ENCODE results near the gene TMEM150B. TPM values are rescaled to one million over a fixed set of nuclear protein-coding genes. Genes with fewer than 3 reads are reported as not detected.

Gene TMEM150B
- total RNA-seq, 1 experiment from 2014 or later, result not detected

DNA sequence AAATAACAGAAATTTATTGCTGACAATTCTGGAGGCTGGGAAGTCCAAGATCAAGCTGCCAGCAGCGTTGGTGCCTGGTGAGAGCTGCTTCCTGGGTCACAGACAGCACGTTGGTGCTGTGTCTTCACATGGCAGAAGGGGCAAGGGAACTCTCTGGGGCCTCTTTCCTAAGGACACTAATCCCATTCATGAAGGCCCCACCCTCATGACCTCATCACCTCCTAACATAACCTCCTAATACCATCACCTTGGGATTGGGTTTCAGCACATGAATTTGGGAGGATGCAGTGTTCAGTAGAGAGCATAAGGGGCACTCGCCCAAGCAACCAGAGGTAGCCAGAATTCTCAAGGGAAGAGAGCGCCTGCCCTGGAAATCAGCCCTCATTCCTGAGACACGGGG is 15.7 kb downstream of the TMEM150B start:
- intact Hi-C loops (cut with micrococcal nuclease; ENCODE audit: unreplicated experiment), result loop anchor here (10.0 kb wide), 1 partner anchor 75 kb away; the partner anchor contains the start of genes RPL28 and TMEM238
- no TSS peak for BruUV-seq (replicated peaks)
- ChIA-PET CTCF (no interaction called here), POLR2A (ENCODE audit: low non-redundant PET) (no interaction called here)
- H3K27me3 ChIP-seq (replicated peaks; ENCODE audit: insufficient read depth, low read depth, low read length, poor library complexity), result no peaks in the 10 kb centered on the region
- no peak for DNase-seq (ENCODE audit: low spot score)
- peaks cover 32% of the 10 kb centered on the region for H3K36me3 ChIP-seq (ENCODE audit: insufficient read depth, low read length, poor library complexity, severe bottlenecking)
- H3K9me3 ChIP-seq (ENCODE audit: low read depth, low read length, poor library complexity, severe bottlenecking), result no peaks in the 10 kb centered on the region
- no peaks in the 10 kb centered on the region for H3K4me1 ChIP-seq (ENCODE audit: insufficient read depth, low read length, poor library complexity, severe bottlenecking)
- TF ChIP-seq EZH2 (IDR thresholded peaks at IDR 0.05; ENCODE audit: borderline replicate concordance, low read depth, low read length, poor library complexity, severe bottlenecking), result no peak
- TF ChIP-seq, protein P1, sequence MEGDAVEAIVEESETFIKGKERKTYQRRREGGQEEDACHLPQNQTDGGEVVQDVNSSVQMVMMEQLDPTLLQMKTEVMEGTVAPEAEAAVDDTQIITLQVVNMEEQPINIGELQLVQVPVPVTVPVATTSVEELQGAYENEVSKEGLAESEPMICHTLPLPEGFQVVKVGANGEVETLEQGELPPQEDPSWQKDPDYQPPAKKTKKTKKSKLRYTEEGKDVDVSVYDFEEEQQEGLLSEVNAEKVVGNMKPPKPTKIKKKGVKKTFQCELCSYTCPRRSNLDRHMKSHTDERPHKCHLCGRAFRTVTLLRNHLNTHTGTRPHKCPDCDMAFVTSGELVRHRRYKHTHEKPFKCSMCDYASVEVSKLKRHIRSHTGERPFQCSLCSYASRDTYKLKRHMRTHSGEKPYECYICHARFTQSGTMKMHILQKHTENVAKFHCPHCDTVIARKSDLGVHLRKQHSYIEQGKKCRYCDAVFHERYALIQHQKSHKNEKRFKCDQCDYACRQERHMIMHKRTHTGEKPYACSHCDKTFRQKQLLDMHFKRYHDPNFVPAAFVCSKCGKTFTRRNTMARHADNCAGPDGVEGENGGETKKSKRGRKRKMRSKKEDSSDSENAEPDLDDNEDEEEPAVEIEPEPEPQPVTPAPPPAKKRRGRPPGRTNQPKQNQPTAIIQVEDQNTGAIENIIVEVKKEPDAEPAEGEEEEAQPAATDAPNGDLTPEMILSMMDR (conservative IDR thresholded peaks at IDR 0.05; ENCODE audit: low read depth, low read length), result no peak
- H3K27ac ChIP-seq (ENCODE audit: low read depth, low read length, poor library complexity, severe bottlenecking), result no peak overlapping the region
- H3K4me3 ChIP-seq (ENCODE audit: low read depth, low read length, poor library complexity, severe bottlenecking), result no peak overlapping the region

DNA sequence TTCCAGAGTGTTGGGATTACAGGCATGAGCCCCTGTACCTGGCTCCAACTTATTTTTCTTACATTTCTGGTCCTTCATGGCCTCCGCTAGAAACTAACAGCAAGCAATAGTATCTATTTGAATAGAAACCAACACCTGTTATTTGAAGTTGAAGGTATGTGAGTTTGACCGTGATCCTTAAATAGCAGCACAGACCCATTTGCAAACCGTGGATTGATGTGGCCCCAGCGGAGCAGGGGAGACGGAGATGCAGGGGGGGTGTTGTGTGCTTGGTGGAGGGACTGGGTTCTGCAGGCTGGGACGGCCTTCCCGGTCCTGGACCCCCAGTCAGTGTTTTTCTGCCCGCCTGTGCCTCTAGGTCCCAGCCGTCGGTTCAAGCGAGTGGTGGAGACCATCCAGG is 16.9 kb downstream of the TMEM150B start:
- Histone ChIP-seq H3K4me3 (ENCODE audit: low read depth, low read length, poor library complexity, severe bottlenecking) (no peak overlapping the region), H3K27me3 (replicated peaks; ENCODE audit: insufficient read depth, low read depth, low read length, poor library complexity) (no peaks in the 10 kb centered on the region), H3K4me1 (ENCODE audit: insufficient read depth, low read length, poor library complexity, severe bottlenecking) (no peaks in the 10 kb centered on the region), H3K27ac (ENCODE audit: low read depth, low read length, poor library complexity, severe bottlenecking) (no peak overlapping the region), H3K36me3 (ENCODE audit: insufficient read depth, low read length, poor library complexity, severe bottlenecking) (peaks cover 41% of the 10 kb centered on the region), H3K9me3 (ENCODE audit: low read depth, low read length, poor library complexity, severe bottlenecking) (no peaks in the 10 kb centered on the region)
- intact Hi-C loops (cut with micrococcal nuclease; ENCODE audit: unreplicated experiment), result loop anchor here (10.0 kb wide), 1 partner anchor 77 kb away; the partner anchor contains the start of genes RPL28 and TMEM238
- no peak for DNase-seq (ENCODE audit: low spot score)
- BruUV-seq (replicated peaks), result no TSS peak
- TF ChIP-seq, protein P1 (conservative IDR thresholded peaks at IDR 0.05; ENCODE audit: low read depth, low read length), result no peak
- no peak for TF ChIP-seq EZH2 (IDR thresholded peaks at IDR 0.05; ENCODE audit: borderline replicate concordance, low read depth, low read length, poor library complexity, severe bottlenecking)
- POLR2A ChIA-PET (ENCODE audit: low non-redundant PET), result no interaction called here
- CTCF ChIA-PET, result no interaction called here

DNA sequence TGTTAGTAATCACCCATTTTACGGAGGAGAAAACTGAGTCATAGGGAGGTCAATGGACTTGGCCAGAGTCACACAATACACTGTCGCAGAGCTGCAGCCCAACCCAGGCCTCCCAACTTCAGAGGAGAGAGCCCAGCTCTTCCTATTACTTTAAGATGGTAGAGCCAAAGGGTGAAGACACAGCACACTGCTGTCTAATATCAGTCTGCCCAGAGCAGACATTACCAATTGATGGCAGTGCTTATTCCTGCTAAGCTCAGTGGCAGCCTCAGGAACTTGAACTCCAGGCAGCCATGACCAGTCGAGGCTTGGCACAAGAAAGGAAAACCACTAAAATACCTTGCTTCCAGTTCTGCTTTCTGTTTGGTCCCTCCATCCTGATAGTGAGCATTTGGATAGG is 18.4 kb downstream of the TMEM150B start:
- no TSS peak for BruUV-seq (replicated peaks)
- Histone ChIP-seq H3K4me1 (ENCODE audit: insufficient read depth, low read length, poor library complexity, severe bottlenecking) (no peaks in the 10 kb centered on the region), H3K27me3 (replicated peaks; ENCODE audit: insufficient read depth, low read depth, low read length, poor library complexity) (no peaks in the 10 kb centered on the region), H3K9me3 (ENCODE audit: low read depth, low read length, poor library complexity, severe bottlenecking) (no peaks in the 10 kb centered on the region), H3K4me3 (ENCODE audit: low read depth, low read length, poor library complexity, severe bottlenecking) (no peak overlapping the region), H3K36me3 (ENCODE audit: insufficient read depth, low read length, poor library complexity, severe bottlenecking) (peaks cover 50% of the 10 kb centered on the region), H3K27ac (ENCODE audit: low read depth, low read length, poor library complexity, severe bottlenecking) (no peak overlapping the region)
- no peak for TF ChIP-seq EZH2 (IDR thresholded peaks at IDR 0.05; ENCODE audit: borderline replicate concordance, low read depth, low read length, poor library complexity, severe bottlenecking)
- TF ChIP-seq, protein P1 (conservative IDR thresholded peaks at IDR 0.05; ENCODE audit: low read depth, low read length), result no peak
- ChIA-PET POLR2A (ENCODE audit: low non-redundant PET) (interaction anchor here (0.7 kb wide), 1 partner anchor 77 kb away, joined by 3 read pairs; no protein-coding TSS in a partner anchor), CTCF (interaction anchor here (0.6 kb wide), 1 partner anchor 15 kb away, joined by 5 read pairs; no protein-coding TSS in a partner anchor)
- intact Hi-C loops (cut with micrococcal nuclease; ENCODE audit: unreplicated experiment), result loop anchor here (10.0 kb wide), 1 partner anchor 78 kb away; the partner anchor contains the start of genes RPL28 and TMEM238
- no peak for DNase-seq (ENCODE audit: low spot score)

Data from A673 (cell line).